K562 (cell line): ENCODE data around the gene LTBP4. TPM values are rescaled to one million over a fixed set of nuclear protein-coding genes. Genes with fewer than 3 reads are reported as not detected.
A peak's percentile ranks its signal among the peaks of the same experiment; 100 is the strongest.

Source experiments
- NONO ChIP-seq, 2 experiments: fragments of 200-400 bp in 1 of 2; fragments of 450-650 bp in 1 of 2; formaldehyde crosslinking in 1 of 2; IDR thresholded peaks; 2 replicates each; pipeline ENCODE4 v1.6.1; 2017; ENCODE audit warnings: low read depth in 2 of 2, mild to moderate bottlenecking in 2 of 2, moderate library complexity in 2 of 2, low read length in 1 of 2
- SREBF1 ChIP-seq: fragments of 150-350 bp; IDR thresholded peaks from 2 replicates; pipeline ENCODE4 v1.6.1; 2014; ENCODE audit warnings: antibody characterized with exemption, low read depth, low read length, borderline replicate concordance
- ZNF551 ChIP-seq: fragments of 250-450 bp; sonication (Bioruptor Pico); IDR thresholded peaks from 2 replicates; pipeline ENCODE4 v1.5.0; 2021; ENCODE audit warnings: mild to moderate bottlenecking, moderate library complexity
- polyA plus RNA-seq, 8 experiments: library from polyadenylated mRNA; depleted of rRNA in 4 of 8; stranded (reverse) in 5 of 8; unstranded in 3 of 8; fragments of >200 nt; fragmentation: Nextera tagmentation in 2 of 8; fragmentation: Illumina TruSeq in 1 of 8; extraction: Ambion mirVana in 2 of 8; extraction: Trizol in 1 of 8; gene quantifications; 2 replicates each; pipeline versions ENCODE4 v1.2.1 to v1.2.3, GENCODE V29; 2011 to 2014; ENCODE audit warnings: inconsistent platforms in 1 of 8, missing spikeins in 1 of 8
- total RNA-seq, 7 experiments: library from RNA; depleted of rRNA in 6 of 7; stranded (reverse); fragments of >200 nt in 6 of 7; fragmentation: Illumina TruSeq in 2 of 7; extraction: Trizol in 2 of 7; gene quantifications; 2 replicates each; pipeline versions ENCODE4 v1.2.1 to v1.2.3, GENCODE V29; 2011 to 2021; ENCODE audit warnings: low replicate concordance in 1 of 7
- TF ChIP-seq, protein P1 (sequence below): fragments of 200-600 bp; sonication (generic); IDR thresholded peaks from one replicate; pipeline ENCODE4 v1.6.1; 2012; ENCODE audit warnings: mild to moderate bottlenecking, low read depth, low read length, inconsistent platforms
- TF ChIP-seq, protein P2 (sequence below): IDR thresholded peaks from 2 replicates; pipeline ENCODE4 v1.6.1; 2012; ENCODE audit warnings: low read depth, low read length, improper control_type of control experiment, borderline replicate concordance
- TF ChIP-seq, protein P3 (sequence below): fragments of 450-650 bp; conservative IDR thresholded peaks from 2 replicates; pipeline ENCODE4 v1.6.1; 2016; ENCODE audit warnings: missing genetic modification characterization, low read depth, mild to moderate bottlenecking, control low read depth, missing compliant biosample characterization
- TF ChIP-seq, protein P4 (sequence below): sonication (generic); formaldehyde crosslinking; IDR thresholded peaks from 2 replicates; pipeline ENCODE4 v1.8.0; 2023; ENCODE audit warnings: mild to moderate bottlenecking, missing genetic modification reagents

LTBP4 gene
- total and polyA plus RNA-seq, 9 of the 15 experiments (the other 6 are each of a cell fraction or from before 2014, with no cell fraction given) = 0.35 to 160 (median 31.6) TPM

DNA sequence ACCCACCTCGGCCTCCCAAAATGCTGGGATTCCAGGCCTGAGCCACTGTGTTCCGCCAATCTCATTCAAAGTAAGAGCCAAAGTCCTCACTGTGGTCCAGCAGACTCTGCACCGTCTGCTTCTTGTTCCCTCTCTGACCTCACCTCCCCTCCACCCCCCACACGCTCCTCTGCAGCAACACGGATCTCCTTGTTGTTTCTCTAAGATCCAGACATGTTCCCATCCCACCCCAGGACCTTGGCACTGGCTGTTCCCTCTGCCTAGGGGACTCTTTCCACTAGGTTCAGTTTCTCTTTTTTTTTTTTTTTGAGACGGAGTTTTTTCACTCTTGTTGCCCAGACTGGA, 38.4 kb downstream of the LTBP4 start (continued):
- TF ChIP-seq, protein P1, sequence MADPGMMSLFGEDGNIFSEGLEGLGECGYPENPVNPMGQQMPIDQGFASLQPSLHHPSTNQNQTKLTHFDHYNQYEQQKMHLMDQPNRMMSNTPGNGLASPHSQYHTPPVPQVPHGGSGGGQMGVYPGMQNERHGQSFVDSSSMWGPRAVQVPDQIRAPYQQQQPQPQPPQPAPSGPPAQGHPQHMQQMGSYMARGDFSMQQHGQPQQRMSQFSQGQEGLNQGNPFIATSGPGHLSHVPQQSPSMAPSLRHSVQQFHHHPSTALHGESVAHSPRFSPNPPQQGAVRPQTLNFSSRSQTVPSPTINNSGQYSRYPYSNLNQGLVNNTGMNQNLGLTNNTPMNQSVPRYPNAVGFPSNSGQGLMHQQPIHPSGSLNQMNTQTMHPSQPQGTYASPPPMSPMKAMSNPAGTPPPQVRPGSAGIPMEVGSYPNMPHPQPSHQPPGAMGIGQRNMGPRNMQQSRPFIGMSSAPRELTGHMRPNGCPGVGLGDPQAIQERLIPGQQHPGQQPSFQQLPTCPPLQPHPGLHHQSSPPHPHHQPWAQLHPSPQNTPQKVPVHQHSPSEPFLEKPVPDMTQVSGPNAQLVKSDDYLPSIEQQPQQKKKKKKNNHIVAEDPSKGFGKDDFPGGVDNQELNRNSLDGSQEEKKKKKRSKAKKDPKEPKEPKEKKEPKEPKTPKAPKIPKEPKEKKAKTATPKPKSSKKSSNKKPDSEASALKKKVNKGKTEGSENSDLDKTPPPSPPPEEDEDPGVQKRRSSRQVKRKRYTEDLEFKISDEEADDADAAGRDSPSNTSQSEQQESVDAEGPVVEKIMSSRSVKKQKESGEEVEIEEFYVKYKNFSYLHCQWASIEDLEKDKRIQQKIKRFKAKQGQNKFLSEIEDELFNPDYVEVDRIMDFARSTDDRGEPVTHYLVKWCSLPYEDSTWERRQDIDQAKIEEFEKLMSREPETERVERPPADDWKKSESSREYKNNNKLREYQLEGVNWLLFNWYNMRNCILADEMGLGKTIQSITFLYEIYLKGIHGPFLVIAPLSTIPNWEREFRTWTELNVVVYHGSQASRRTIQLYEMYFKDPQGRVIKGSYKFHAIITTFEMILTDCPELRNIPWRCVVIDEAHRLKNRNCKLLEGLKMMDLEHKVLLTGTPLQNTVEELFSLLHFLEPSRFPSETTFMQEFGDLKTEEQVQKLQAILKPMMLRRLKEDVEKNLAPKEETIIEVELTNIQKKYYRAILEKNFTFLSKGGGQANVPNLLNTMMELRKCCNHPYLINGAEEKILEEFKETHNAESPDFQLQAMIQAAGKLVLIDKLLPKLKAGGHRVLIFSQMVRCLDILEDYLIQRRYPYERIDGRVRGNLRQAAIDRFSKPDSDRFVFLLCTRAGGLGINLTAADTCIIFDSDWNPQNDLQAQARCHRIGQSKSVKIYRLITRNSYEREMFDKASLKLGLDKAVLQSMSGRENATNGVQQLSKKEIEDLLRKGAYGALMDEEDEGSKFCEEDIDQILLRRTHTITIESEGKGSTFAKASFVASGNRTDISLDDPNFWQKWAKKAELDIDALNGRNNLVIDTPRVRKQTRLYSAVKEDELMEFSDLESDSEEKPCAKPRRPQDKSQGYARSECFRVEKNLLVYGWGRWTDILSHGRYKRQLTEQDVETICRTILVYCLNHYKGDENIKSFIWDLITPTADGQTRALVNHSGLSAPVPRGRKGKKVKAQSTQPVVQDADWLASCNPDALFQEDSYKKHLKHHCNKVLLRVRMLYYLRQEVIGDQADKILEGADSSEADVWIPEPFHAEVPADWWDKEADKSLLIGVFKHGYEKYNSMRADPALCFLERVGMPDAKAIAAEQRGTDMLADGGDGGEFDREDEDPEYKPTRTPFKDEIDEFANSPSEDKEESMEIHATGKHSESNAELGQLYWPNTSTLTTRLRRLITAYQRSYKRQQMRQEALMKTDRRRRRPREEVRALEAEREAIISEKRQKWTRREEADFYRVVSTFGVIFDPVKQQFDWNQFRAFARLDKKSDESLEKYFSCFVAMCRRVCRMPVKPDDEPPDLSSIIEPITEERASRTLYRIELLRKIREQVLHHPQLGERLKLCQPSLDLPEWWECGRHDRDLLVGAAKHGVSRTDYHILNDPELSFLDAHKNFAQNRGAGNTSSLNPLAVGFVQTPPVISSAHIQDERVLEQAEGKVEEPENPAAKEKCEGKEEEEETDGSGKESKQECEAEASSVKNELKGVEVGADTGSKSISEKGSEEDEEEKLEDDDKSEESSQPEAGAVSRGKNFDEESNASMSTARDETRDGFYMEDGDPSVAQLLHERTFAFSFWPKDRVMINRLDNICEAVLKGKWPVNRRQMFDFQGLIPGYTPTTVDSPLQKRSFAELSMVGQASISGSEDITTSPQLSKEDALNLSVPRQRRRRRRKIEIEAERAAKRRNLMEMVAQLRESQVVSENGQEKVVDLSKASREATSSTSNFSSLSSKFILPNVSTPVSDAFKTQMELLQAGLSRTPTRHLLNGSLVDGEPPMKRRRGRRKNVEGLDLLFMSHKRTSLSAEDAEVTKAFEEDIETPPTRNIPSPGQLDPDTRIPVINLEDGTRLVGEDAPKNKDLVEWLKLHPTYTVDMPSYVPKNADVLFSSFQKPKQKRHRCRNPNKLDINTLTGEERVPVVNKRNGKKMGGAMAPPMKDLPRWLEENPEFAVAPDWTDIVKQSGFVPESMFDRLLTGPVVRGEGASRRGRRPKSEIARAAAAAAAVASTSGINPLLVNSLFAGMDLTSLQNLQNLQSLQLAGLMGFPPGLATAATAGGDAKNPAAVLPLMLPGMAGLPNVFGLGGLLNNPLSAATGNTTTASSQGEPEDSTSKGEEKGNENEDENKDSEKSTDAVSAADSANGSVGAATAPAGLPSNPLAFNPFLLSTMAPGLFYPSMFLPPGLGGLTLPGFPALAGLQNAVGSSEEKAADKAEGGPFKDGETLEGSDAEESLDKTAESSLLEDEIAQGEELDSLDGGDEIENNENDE = no peak
- TF ChIP-seq SREBF1 (no peak), ZNF551 (CRISPR knock-in tag) (no peak), NONO (IDR thresholded peaks at IDR 0.05; ENCODE audit: low read depth in 2 of 2, low read length in 1 of 2) (no peak)
- TF ChIP-seq, protein P2, sequence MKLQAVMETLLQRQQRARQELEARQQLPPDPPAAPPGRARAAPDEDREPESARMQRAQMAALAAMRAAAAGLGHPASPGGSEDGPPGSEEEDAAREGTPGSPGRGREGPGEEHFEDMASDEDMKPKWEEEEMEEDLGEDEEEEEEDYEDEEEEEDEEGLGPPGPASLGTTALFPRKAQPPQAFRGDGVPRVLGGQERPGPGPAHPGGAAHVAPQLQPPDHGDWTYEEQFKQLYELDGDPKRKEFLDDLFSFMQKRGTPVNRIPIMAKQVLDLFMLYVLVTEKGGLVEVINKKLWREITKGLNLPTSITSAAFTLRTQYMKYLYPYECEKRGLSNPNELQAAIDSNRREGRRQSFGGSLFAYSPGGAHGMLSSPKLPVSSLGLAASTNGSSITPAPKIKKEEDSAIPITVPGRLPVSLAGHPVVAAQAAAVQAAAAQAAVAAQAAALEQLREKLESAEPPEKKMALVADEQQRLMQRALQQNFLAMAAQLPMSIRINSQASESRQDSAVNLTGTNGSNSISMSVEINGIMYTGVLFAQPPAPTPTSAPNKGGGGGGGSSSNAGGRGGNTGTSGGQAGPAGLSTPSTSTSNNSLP = no peak
- TF ChIP-seq, protein P3, sequence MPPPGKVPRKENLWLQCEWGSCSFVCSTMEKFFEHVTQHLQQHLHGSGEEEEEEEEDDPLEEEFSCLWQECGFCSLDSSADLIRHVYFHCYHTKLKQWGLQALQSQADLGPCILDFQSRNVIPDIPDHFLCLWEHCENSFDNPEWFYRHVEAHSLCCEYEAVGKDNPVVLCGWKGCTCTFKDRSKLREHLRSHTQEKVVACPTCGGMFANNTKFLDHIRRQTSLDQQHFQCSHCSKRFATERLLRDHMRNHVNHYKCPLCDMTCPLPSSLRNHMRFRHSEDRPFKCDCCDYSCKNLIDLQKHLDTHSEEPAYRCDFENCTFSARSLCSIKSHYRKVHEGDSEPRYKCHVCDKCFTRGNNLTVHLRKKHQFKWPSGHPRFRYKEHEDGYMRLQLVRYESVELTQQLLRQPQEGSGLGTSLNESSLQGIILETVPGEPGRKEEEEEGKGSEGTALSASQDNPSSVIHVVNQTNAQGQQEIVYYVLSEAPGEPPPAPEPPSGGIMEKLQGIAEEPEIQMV = peak; percentile 88
- TF ChIP-seq, protein P4, sequence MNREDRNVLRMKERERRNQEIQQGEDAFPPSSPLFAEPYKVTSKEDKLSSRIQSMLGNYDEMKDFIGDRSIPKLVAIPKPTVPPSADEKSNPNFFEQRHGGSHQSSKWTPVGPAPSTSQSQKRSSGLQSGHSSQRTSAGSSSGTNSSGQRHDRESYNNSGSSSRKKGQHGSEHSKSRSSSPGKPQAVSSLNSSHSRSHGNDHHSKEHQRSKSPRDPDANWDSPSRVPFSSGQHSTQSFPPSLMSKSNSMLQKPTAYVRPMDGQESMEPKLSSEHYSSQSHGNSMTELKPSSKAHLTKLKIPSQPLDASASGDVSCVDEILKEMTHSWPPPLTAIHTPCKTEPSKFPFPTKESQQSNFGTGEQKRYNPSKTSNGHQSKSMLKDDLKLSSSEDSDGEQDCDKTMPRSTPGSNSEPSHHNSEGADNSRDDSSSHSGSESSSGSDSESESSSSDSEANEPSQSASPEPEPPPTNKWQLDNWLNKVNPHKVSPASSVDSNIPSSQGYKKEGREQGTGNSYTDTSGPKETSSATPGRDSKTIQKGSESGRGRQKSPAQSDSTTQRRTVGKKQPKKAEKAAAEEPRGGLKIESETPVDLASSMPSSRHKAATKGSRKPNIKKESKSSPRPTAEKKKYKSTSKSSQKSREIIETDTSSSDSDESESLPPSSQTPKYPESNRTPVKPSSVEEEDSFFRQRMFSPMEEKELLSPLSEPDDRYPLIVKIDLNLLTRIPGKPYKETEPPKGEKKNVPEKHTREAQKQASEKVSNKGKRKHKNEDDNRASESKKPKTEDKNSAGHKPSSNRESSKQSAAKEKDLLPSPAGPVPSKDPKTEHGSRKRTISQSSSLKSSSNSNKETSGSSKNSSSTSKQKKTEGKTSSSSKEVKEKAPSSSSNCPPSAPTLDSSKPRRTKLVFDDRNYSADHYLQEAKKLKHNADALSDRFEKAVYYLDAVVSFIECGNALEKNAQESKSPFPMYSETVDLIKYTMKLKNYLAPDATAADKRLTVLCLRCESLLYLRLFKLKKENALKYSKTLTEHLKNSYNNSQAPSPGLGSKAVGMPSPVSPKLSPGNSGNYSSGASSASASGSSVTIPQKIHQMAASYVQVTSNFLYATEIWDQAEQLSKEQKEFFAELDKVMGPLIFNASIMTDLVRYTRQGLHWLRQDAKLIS (CRISPR knock-in tag) = no peak
